Upper lobe of left lung (tissue), 6 donors: ENCODE data around the gene HDAC7. TPM values are rescaled to one million over a fixed set of nuclear protein-coding genes. Genes with fewer than 3 reads are reported as not detected.

Experiments
- ATAC-seq, 2 donors: fragments of 200-7000 bp; cut with Tn5 transposase; one replicate each; pipeline ENCODE4 v1.9.1; 2022; ENCODE audit warnings: mild to moderate bottlenecking in 2 of 2, moderate library complexity in 2 of 2; ENCODE audit not compliant: low FRiP score in 2 of 2
- DNase-seq, 2 donors: peaks; one replicate each; pipeline ENCODE4 v3.0.0-alpha.2; 2019 to 2020
- H3K27ac ChIP-seq, 4 donors: fragments of 200-600 bp; sonication (generic); one replicate each; pipeline ENCODE4 v1.5.1; 2016 to 2019
- H3K27me3 ChIP-seq, 4 donors: fragments of 200-600 bp; sonication (generic); one replicate each; pipeline ENCODE4 v1.5.1; 2017 to 2019
- H3K36me3 ChIP-seq, 4 donors: fragments of 200-600 bp; sonication (generic); one replicate each; pipeline ENCODE4 v1.5.1; 2016 to 2019
- H3K4me1 ChIP-seq, 4 donors: fragments of 200-600 bp; sonication (generic); one replicate each; pipeline ENCODE4 v1.5.1; 2018 to 2019
- H3K4me3 ChIP-seq, 4 donors: fragments of 200-600 bp; sonication (generic); one replicate each; pipeline ENCODE4 v1.5.1; 2017 to 2019; ENCODE audit warnings: mild to moderate bottlenecking in 2 of 4, moderate library complexity in 1 of 4
- H3K9me3 ChIP-seq, 4 donors: fragments of 200-600 bp; sonication (generic); one replicate each; pipeline ENCODE4 v1.5.1; 2018 to 2019
- CTCF ChIP-seq, 6 experiments: fragments of 450-650 bp in 4 of 6; fragments of 200-600 bp in 2 of 6; sonication (generic) in 2 of 6; IDR thresholded peaks; one replicate each; pipeline ENCODE4 v1.5.1; 2016 to 2019; ENCODE audit warnings: antibody characterized with exemption in 6 of 6
- EP300 ChIP-seq, 4 donors: sonication (generic); formaldehyde crosslinking; IDR thresholded peaks; one replicate each; pipeline ENCODE4 v1.5.1; 2017; ENCODE audit warnings: antibody characterized with exemption in 4 of 4, control low read depth in 2 of 4
- POLR2A ChIP-seq, 4 donors: fragments of 450-650 bp; IDR thresholded peaks; one replicate each; pipeline ENCODE4 v1.5.1; 2016 to 2017; ENCODE audit warnings: antibody characterized with exemption in 4 of 4, mild to moderate bottlenecking in 2 of 4
- POLR2AphosphoS5 ChIP-seq, 2 donors: sonication (generic); formaldehyde crosslinking; IDR thresholded peaks; one replicate each; pipeline ENCODE4 v1.5.1; 2017; ENCODE audit warnings: antibody characterized with exemption in 2 of 2
- WGBS, 2 donors: methylation state at CpG; one replicate each; pipeline ENCODE4 v1.1.5; 2017 to 2018; 5-methylcytosine and 5-hydroxymethylcytosine counted together
- total RNA-seq, 6 donors: library from RNA; depleted of rRNA in 4 of 6; stranded (reverse); fragments of >200 nt in 4 of 6; gene quantifications; one replicate each; pipeline versions ENCODE4 v1.1.0 to v1.2.1, GENCODE V29; 2016 to 2021
- donor health status: DM: no; HTN: no; CAD: no; lungs with moderate emphysema.
- donor health status: DM: no; HTN: yes; CAD: no; lungs with severe emphysema.

HDAC7 gene
- total RNA-seq, 6 donors from 2014 or later, result 66.6 to 164 (median 126) TPM

- Histone ChIP-seq H3K27me3 (no peaks in the 10 kb centered on the region), H3K4me3 (no peak overlapping the region), H3K4me1 (peaks cover 58 to 71% (median 69%) of the 10 kb centered on the region in 4 donors), H3K36me3 (no peaks in the 10 kb centered on the region), H3K9me3 (no peaks in the 10 kb centered on the region), H3K27ac (peak overlapping the region; percentile 85 to 99 (median 94))
- 45 to 47% methylated on average over 13 of the region's 14 CpGs for WGBS, 2 donors
- TF ChIP-seq CTCF (IDR thresholded peaks at IDR 0.05), result no peak
- TF ChIP-seq POLR2AphosphoS5 (IDR thresholded peaks at IDR 0.05), result no peak
- no peak for TF ChIP-seq EP300 (IDR thresholded peaks at IDR 0.05)
- TF ChIP-seq POLR2A (IDR thresholded peaks at IDR 0.05), result no peak
- ATAC-seq (peak in 1 of 2 donors; percentile 37), DNase-seq (no peak)
Observed at GRCh38 chr12:47828008-47828975, 8.6 kb upstream of the HDAC7 start.

- H3K36me3 ChIP-seq, result no peaks in the 10 kb centered on the region
- peak overlapping the region; percentile 97 to 99 (median 98) for H3K27ac ChIP-seq
- ATAC-seq (peak; percentile 56 to 85), DNase-seq (peak in 1 of 2 donors; percentile 84)
- H3K27me3 ChIP-seq, result no peaks in the 10 kb centered on the region
- H3K4me3 ChIP-seq, result no peak overlapping the region
- TF ChIP-seq EP300 (IDR thresholded peaks at IDR 0.05) (peak in 1 of 4 donors; percentile 57), POLR2AphosphoS5 (IDR thresholded peaks at IDR 0.05) (peak; percentile 46 to 57), POLR2A (IDR thresholded peaks at IDR 0.05) (peak in 1 of 4 donors; percentile 20), CTCF (IDR thresholded peaks at IDR 0.05) (no peak)
- 50 to 63% methylated on average over 6 of the region's 6 CpGs for WGBS, 2 donors
- H3K4me1 ChIP-seq, result peaks cover 89 to 98% (median 96%) of the 10 kb centered on the region in 4 donors
- H3K9me3 ChIP-seq, result no peaks in the 10 kb centered on the region
Observed at GRCh38 chr12:47825173-47825639, 5.5 kb upstream of the HDAC7 start.

GRCh38 chr12:47824635-47825034 is 4.9 kb upstream of the HDAC7 start:
- ATAC-seq, result no peak
- Histone ChIP-seq H3K4me3 (no peak overlapping the region), H3K27ac (peak overlapping the region; percentile 97 to 99 (median 98)), H3K9me3 (no peaks in the 10 kb centered on the region), H3K36me3 (no peaks in the 10 kb centered on the region), H3K4me1 (peaks cover 90 to 96% (median 91%) of the 10 kb centered on the region in 4 donors), H3K27me3 (no peaks in the 10 kb centered on the region)
- TF ChIP-seq POLR2AphosphoS5 (IDR thresholded peaks at IDR 0.05), result no peak
- no peak for TF ChIP-seq EP300 (IDR thresholded peaks at IDR 0.05)
- no peak for TF ChIP-seq POLR2A (IDR thresholded peaks at IDR 0.05)
- no peak for DNase-seq
- 67 to 73% methylated on average over 3 of the region's 3 CpGs for WGBS, 2 donors

DNA sequence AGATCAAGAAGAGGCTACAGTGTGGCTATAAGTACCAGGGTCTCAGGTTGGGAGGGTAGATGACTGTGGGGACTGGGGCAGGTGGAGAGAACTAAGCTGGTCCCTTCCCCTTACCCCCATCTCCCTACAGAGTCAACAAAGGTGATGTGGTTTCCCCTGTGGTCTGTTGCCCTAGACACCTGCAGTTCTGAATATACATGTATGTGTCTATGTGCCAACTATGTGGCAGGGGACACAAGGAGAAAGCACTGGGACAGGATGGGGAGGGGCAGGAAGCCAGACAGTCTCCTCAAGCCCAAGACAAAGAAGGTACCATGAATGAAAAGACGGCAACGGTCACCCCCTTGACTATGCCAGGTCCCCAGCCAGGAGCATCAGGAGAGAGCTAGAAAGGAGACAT is 4.5 kb upstream of the HDAC7 start:
- ATAC-seq (no peak), DNase-seq (no peak)
- TF ChIP-seq EP300 (IDR thresholded peaks at IDR 0.05) (no peak), CTCF (IDR thresholded peaks at IDR 0.05) (no peak), POLR2AphosphoS5 (IDR thresholded peaks at IDR 0.05) (no peak), POLR2A (IDR thresholded peaks at IDR 0.05) (no peak)
- Histone ChIP-seq H3K36me3 (no peaks in the 10 kb centered on the region), H3K27ac (peak overlapping the region; percentile 97 to 99 (median 98)), H3K27me3 (no peaks in the 10 kb centered on the region), H3K4me1 (peaks cover 85 to 92% (median 87%) of the 10 kb centered on the region in 4 donors), H3K4me3 (no peak overlapping the region), H3K9me3 (no peaks in the 10 kb centered on the region)
- WGBS, 2 donors, result 46 to 51% methylated on average over 2 of the region's 2 CpGs

- WGBS, 2 donors, result 84 to 89% methylated on average over 5 of the region's 5 CpGs
- ATAC-seq, result no peak
- TF ChIP-seq POLR2A (IDR thresholded peaks at IDR 0.05) (no peak), EP300 (IDR thresholded peaks at IDR 0.05) (no peak), POLR2AphosphoS5 (IDR thresholded peaks at IDR 0.05) (no peak), CTCF (IDR thresholded peaks at IDR 0.05) (no peak)
- peak overlapping the region; percentile 97 to 99 (median 98) for H3K27ac ChIP-seq
- H3K27me3 ChIP-seq, result no peaks in the 10 kb centered on the region
- no peak for DNase-seq
- no peaks in the 10 kb centered on the region for H3K36me3 ChIP-seq
- peaks cover 79 to 89% (median 85%) of the 10 kb centered on the region in 4 donors for H3K4me1 ChIP-seq
- H3K9me3 ChIP-seq, result no peaks in the 10 kb centered on the region
- H3K4me3 ChIP-seq, result no peak overlapping the region
Observed at GRCh38 chr12:47823422-47824086, 3.9 kb upstream of the HDAC7 start.
